Eye (tissue), 1 donor: ENCODE measurements around the gene PHKG2.

ENCODE experiments used
- DNase-seq: peaks from one replicate; pipeline ENCODE4 v3.0.0-alpha.2; 2015

PHKG2 gene

DNA sequence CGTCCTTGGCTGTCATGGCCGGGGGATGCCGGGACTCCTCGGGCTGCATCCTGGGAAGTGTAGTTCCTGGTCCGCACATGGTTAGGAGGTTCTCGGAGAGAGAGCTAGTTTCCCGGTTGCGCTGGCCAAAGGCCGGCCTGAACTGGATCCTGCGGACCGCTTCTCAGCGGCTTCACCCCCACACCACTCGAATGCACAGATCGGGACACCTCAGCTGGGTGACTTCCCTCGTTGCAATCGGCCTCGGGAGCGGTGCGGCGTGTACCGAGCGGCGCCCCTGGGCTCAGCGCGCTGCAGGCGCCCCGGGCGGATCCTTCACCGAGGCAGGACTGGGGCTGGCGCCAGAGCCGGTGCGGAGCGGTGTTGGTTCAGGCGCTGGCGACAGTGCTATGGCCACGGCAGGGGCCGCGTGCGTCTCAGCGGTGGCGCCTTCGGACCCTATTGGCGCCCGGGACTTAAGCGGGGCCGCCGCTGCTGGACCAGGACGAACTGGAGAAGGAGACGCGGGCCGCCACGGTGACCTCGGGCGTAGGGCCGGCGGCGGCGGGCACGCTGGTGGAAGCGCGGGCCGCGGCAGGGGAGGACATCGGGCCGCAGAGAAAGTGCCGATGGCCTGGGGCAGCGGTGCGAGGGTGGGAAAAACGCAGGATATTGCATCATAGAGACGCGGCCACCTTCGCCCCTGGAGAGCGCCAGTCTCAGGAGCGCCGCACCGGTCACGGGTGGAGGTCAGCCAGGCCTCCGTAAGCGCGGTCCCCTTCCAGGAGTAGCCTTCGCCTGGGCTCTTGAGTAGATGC lies 27.4 kb downstream of the PHKG2 start:
- peak; percentile 95 for DNase-seq

DNA sequence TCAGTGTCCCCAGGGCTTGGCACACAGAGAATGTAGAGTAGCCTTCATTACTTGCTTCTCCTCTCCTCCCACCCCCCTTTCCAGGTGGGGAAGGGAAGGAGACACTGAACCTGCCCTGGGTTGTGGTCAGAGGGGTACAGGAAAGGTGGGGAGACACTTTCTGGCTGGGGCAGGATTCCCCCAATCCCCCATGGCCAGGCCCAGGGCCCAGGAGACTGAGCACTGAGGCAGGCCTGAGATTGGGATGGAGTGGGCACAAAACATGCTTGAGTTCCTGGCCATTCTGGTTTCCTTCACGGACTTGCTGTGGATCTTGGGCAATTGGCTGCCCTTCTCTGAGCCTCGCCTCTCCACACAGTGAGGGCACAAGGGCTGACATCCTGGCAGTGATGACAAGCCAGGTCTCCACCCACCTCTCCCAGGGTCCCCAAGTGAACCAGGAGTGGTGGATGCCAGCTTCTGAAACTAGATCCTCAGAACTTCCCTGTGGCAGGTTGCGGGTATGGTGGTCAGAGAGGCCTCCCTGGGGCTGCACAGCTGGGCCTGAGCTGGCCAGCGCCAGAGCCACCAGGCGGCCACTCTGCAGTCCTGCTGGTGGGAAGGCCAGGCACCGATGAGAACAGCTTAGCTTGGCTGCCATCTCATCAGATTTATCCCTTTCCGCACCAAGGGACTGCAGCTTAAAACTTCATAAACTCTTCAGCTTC lies 29.5 kb downstream of the PHKG2 start:
- no peak for DNase-seq

DNA sequence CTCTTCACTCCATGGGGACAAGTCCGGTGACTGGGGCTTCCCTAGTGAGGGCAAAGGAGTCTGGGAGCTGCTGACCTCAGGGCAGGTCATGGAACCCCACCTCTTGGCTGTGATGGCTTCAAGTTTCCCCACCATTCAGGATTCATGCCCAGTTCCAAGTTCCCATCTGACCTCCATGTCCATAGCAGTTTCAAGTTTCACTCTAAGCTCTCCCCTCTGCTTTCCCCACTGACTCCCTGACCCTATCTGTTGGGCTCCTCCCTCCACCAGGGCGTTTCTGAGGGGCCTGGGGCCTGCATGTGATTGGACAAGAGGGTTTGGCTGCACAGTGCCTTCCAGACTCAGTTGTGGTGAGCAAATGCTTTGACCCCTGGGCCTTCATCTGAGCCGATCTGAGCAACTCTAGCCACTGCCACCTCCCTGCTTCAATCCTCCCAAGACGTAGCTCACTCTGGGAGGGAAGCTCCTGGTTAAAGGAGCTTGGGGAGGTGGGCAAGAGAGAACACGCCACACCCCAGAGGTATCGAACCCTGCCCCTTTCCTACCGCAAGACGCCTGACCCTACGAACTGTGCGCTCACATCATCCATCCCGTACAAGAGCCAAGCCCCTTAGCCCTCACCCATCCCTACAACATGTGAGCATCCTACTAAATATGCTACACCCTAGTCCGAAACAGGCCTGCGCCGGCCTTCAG lies 30.5 kb downstream of the PHKG2 start:
- no peak for DNase-seq

DNA sequence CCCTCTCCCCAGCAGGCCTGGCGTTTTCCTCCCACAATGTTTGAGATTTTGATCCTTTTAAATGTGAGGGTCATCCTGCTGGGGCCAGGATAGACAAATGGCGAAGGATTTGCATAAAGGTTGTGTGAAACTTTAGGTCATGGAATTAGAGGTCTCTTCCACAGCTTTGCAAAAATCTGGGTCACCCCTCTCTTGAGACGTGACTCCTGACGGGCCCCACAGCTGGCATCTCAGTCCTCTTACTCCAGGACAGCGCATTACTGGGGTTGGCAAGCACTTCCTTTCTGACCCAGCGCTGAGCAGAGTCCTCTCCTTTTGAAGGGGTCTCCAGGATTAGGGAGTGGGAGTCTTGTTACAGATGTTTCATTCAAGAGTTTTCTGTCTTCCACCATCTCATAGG lies 31.4 kb downstream of the PHKG2 start:
- DNase-seq, result no peak

DNA sequence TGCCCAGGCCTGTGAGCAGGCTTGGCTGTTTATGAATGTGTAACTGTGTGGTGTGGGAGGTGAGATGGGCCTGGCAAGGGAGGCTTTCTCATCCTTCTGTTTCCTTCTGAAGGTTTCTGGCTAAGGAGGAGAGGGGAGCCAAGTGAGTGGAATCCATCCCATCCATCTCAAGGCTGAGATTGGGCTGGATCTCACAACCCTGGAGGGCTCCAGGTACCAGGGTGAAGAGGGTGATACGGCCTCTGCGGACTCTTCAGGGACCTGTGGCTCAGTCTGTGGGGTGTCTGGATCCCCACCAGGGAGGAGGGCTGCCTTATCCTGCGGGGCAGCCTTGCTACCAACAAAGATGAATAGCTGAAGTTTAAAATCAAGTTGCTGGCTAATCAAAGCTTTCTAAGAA lies 31.8 kb downstream of the PHKG2 start:
- DNase-seq, result no peak

DNA sequence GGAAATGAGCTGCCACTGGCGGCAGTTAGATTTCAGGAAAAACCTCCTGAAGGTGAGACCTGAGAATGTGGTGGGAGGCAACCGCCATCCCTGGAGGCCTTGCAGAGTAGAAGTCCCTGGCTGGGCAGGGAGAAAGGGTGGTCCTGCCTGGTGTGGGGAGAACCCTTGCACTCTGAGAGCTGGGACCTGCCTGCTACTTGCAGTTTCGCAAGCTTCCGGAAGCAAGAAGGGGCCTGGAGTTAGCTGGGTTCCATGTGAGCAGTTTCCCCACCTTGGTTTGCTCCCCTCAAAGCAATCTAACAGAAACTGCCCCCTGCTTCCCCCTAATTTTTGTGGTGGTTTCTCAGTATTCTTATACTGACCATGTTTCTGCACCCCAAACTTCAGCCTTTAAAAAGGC lies 32.3 kb downstream of the PHKG2 start:
- no peak for DNase-seq

DNA sequence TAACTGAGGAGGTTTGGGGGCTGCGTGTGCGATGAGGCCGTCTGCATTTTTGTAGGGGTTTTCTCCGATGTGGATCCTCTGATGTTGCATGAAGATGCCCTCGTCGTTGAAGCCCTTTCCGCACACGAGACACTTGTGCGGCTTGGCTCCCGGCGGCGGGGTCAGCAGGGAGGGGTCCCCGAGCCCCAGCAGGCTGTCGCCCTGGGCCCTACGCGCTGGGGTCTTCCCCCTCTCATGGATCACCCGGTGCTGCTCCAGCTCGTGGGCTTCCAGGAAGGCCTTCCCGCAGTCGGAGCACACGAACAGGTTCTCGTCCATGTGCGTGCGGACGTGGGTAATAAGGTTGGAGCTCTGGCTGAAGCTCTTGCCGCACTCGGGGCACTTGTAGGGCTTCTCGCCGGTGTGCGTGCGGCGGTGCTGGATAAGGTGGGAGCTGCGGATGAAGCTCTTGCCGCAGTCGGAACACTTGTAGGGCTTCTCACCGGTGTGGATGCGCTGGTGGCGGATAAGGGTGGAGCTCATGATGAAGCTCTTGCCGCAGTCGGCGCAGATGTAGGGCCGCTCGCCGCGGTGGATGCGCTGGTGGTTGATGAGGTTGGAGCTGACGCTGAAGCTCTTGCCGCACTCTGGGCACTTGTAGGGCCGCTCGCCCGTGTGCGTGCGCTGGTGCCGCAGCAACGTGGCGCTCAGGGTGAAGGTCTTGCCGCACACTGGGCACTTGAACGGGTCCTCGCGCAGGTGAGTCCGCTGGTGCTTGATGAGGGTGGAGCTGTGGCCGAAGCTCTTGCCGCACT lies 34.5 kb downstream of the PHKG2 start:
- DNase-seq, result no peak

DNA sequence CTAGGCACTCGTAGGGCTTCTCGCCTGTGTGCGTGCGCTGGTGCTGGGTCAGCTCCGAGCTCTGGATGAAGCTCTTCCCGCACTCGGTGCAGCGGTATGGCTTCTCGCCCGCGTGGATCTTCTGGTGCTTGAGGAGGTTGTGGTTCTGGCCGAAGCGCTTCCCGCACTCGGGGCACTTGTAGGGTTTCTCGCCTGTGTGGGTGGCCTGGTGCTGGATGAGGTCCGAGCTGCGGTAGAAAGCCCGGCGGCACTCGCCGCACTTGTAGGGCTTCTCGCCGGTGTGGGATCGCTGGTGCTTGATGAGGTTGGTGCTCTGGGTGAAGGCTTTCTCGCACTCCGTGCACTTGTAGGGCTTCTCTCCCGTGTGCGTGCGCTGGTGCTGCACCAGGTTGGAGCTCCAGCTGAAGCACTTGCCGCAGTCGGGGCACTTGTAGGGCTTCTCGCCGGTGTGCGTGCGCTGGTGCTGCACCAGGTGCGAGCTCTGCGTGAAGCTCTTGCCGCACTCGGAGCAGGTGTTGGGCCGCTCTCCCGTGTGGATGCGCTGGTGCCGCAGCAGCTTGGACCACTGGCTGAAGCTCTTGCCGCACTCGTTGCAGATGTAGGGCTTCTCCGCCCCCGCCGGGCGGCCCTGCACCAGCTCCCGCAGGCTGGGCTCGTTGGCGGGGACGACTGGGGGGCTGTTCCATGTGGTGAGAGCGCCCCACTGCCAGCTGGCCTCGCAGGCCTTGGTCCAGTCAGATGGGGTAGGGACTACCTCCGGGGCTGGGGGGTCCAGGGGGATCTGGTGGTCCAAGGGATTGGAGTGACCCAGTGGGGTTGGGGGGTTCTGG lies 35.3 kb downstream of the PHKG2 start:
- DNase-seq, result no peak

DNA sequence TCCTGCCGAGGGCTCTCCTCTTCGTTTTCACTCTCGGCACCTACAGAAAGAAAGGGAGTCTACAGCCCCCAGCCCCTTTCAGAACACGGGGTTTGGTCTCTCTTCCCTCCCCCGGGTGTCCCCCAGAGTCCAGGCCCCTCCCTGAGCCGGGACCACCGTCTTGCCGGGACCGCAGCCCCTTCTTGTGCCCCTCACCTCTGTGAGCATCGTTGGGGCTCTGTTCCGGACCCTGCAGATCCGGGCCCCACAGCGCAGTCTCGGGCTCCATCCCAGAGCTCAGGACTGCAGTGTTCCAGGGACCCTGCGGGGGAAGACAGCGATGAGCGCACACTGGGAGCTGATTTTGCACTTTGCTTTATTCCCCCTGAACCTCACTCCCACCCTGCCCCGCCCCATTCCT lies 36.0 kb downstream of the PHKG2 start:
- no peak for DNase-seq

DNA sequence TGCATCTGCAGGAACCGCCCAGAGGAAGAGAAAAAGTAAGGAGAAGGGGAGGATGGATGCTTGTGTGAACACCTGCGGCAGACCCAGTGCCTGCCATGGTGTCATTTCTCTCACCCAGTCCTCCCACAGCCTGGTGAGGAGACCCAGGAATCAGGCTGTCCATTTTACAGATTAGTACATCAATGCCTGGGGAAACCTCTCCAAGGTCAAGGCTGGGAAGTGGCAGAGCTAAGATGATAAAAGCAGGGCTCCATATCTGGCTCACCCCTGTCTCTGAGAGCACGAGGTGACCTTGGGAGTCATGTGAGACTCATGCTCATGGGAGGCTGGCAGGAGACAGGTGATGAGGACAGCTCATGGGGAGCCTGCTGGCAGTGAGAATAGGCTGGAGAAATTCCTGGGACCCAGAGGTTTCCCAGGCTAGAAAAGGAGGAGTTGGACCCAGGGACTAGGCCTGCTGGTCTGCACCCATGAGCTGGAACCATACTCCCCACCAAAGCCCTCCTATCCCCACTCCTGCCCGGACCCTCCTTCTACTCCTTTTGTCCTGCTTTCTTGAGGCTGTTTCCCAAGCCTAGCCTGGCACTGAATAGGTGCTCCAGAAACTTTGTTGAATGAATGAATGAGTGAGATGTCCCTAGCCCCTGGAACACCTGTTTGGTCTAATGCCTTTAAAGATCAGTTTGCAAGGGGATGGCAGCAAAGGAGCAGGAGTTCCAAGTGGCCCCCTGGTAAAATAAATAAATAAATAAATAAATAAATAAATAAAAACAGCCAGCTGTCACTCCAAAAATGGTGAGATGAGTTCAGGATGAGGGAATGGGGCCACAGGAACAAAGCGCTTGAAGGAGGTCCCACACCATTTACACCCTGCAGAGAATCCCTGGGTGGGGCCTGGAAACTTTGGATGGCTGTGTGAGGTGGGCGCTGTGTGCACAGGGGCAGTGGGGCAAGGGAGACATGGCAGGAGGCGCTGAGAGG lies 37.2 kb downstream of the PHKG2 start:
- DNase-seq, result no peak

DNA sequence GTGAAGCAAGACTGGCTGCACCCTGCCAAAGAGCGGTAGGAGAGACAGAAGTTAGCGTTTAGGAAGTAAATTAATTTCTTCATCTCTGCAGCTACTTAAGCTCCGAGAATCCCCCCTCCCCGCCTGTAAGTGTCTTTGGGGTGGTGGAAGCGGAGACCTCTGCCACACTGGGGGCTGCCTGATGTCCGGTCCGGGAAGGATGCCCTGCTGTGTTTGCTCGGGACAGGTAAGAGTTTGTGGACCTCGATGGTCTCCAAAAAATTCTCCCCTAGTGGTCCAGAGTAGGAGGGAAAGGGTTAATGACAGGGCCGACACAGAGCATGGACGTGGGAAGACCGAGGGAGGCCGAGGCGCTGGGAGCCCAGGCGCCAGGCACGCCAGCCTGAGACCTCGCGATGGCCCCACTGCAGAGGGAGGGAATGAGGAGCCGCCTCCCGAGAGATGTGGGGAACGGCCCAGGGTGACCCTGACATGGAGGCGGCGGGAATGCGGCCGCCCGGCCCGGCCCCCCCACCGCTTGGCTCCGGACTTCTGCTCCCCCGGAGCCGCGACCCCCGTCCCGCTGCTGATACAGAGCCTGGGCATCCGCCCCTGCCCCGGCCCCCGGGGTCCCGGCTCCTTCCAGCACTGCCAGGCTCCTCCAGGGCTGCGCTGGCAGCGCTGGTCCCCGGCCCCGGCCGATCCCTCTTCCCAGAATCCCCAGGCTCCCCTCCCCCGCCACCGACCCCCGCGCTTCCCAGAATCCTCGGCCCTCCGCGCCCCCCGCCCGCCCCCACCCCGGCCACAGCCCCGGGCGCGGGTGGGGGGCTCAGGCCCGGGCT lies 38.1 kb downstream of the PHKG2 start:
- DNase-seq, result peak; percentile 65

DNA sequence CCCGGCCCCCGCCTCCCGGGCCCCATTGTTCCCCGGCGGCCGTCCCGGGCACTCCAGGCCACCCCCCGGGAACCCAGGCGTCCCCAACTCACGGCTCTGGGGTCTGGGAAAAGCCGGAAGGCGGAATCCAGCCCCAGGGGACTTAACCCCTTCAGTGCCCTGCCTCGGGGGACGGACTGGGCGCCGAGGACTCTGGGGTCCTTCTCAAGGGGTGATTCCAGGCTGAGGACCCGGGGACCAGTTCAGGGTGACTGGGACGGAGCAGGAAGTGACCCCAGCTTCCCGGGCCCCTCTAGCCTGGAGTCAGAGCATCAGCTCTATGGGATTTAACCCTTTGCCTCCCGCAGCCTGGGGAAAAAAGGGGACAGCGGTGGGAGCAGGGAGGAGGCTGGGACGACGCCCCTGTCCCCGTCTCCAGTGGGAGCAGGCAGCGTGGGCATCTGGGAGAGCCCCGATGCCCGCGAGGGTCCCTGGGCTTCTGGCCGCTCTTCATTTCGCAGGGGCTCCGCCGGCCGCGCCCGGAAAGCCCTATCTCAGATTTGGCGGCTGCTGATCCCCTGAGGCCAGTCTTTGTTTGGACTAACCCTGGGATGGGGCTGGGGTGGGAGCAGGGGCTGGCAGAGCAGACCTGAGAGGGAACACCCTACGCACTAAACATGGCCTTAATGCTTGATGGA lies 38.8 kb downstream of the PHKG2 start, which contains the start of gene ZNF629:
Gene ZNF629, minus strand, starts transcription at position 270 of the 677 bp plus-strand sequence. CDS start 2,723 bp downstream, outside the sequence.
- peak; percentile 97 for DNase-seq

- no peak for DNase-seq
These were observed 39.6 kb downstream of the PHKG2 start for GRCh38 chr16:30787613-30788378.

- no peak for DNase-seq
These were observed 45.4 kb downstream of the PHKG2 start for GRCh38 chr16:30793508-30794069.

- DNase-seq, result no peak
These were observed 46.4 kb downstream of the PHKG2 start for GRCh38 chr16:30794634-30795033.

- DNase-seq, result no peak
These were observed 49.6 kb downstream of the PHKG2 start for GRCh38 chr16:30797670-30798309.
